HEK293T (cell line): ENCODE measurements around the gene HDAC10.

Experiments
- ARNT ChIP-seq: fragments of 450-650 bp; IDR thresholded peaks from 2 replicates; pipeline ENCODE4 v1.6.1; 2017; ENCODE audit warnings: mild to moderate bottlenecking
- ELF4 ChIP-seq: fragments of 450-650 bp; IDR thresholded peaks from 2 replicates; pipeline ENCODE4 v1.6.1; 2017; ENCODE audit warnings: antibody characterized with exemption
- FOXA1 ChIP-seq: fragments of 450-650 bp; IDR thresholded peaks from 2 replicates; pipeline ENCODE4 v1.6.1; 2016; ENCODE audit warnings: mild to moderate bottlenecking
- FOXK2 ChIP-seq: fragments of 450-650 bp; IDR thresholded peaks from 2 replicates; pipeline ENCODE4 v1.6.1; 2016; ENCODE audit warnings: mild to moderate bottlenecking
- L3MBTL2 ChIP-seq: fragments of 450-650 bp; conservative IDR thresholded peaks from 2 replicates; pipeline ENCODE4 v1.6.1; 2016; ENCODE audit warnings: mild to moderate bottlenecking
- SP1 ChIP-seq: fragments of 450-650 bp; IDR thresholded peaks from 2 replicates; pipeline ENCODE4 v1.6.1; 2017
- ZNF384 ChIP-seq: fragments of 450-650 bp; IDR thresholded peaks from 2 replicates; pipeline ENCODE4 v1.6.1; 2016

GRCh38 chr22:50262460-50262911 lies 11.4 kb upstream of the HDAC10 start:
- no peak for TF ChIP-seq ARNT
- TF ChIP-seq FOXA1: no peak
- no peak for TF ChIP-seq ZNF384
- no peak for TF ChIP-seq SP1
- no peak for TF ChIP-seq L3MBTL2
- no peak for TF ChIP-seq ELF4
- no peak for TF ChIP-seq FOXK2
